DOHH2 (cell line): Measurements from ENCODE around the gene SBNO2.

Experiments used
- H3F3A ChIP-seq: fragments of 200-600 bp; sonication (generic), shearing (Covaris generic); 2 replicates; pipeline ENCODE4 v1.6.0; 2016; ENCODE audit warnings: antibody characterized with exemption, mild to moderate bottlenecking; ENCODE audit not compliant: control insufficient read depth, insufficient read depth
- H3K27ac ChIP-seq: fragments of 200-600 bp; sonication (generic); 2 replicates; pipeline ENCODE4 v1.5.1; 2014; ENCODE audit warnings: low read depth, mild to moderate bottlenecking, low read length, moderate library complexity
- H3K27me3 ChIP-seq: fragments of 200-600 bp; sonication (generic); 2 replicates; pipeline ENCODE4 v1.6.1; 2014; ENCODE audit warnings: mild to moderate bottlenecking, low read length, mixed read lengths; ENCODE audit not compliant: control insufficient read depth
- H3K36me3 ChIP-seq: fragments of 200-600 bp; sonication (generic); 2 replicates; pipeline ENCODE4 v1.6.1; 2014; ENCODE audit warnings: mild to moderate bottlenecking, low read length, moderate library complexity, mixed read lengths; ENCODE audit not compliant: control insufficient read depth
- H3K4me1 ChIP-seq: fragments of 200-600 bp; sonication (generic); 2 replicates; pipeline ENCODE4 v1.6.1; 2014; ENCODE audit warnings: mild to moderate bottlenecking, low read length, mixed read lengths; ENCODE audit not compliant: control insufficient read depth
- H3K4me2 ChIP-seq: fragments of 200-600 bp; sonication (generic); 2 replicates; pipeline ENCODE4 v1.6.0; 2014; ENCODE audit warnings: mild to moderate bottlenecking, low read length, moderate library complexity
- H3K4me3 ChIP-seq: fragments of 200-600 bp; sonication (generic); 2 replicates; pipeline ENCODE4 v1.5.1; 2014; ENCODE audit warnings: mild to moderate bottlenecking, low read length, mixed read lengths
- H3K79me2 ChIP-seq: fragments of 200-600 bp; sonication (generic); 2 replicates; pipeline ENCODE4 v1.6.1; 2014; ENCODE audit warnings: mild to moderate bottlenecking, low read length, mixed read lengths; ENCODE audit not compliant: control insufficient read depth
- H3K9me2 ChIP-seq: fragments of 200-600 bp; sonication (generic); replicated peaks from 2 replicates; pipeline ENCODE4 v1.6.1; 2014; ENCODE audit warnings: mild to moderate bottlenecking, low read length, mixed read lengths; ENCODE audit not compliant: control insufficient read depth
- H3K9me3 ChIP-seq: fragments of 200-600 bp; sonication (generic); 2 replicates; pipeline ENCODE4 v1.6.1; 2014; ENCODE audit warnings: antibody characterized with exemption, low read length, mixed read lengths; ENCODE audit not compliant: control insufficient read depth, insufficient read depth
- H4K20me1 ChIP-seq: fragments of 200-600 bp; sonication (generic); 2 replicates; pipeline ENCODE4 v1.6.0; 2014; ENCODE audit warnings: low read depth, mild to moderate bottlenecking, antibody characterized with exemption, low read length, moderate library complexity; ENCODE audit not compliant: control insufficient read depth, insufficient read depth
- EZH2phosphoT487 ChIP-seq: fragments of 200-600 bp; sonication (generic); IDR thresholded peaks from 2 replicates; pipeline ENCODE4 v1.6.1; 2017; ENCODE audit warnings: borderline replicate concordance, mild to moderate bottlenecking, antibody characterized with exemption, low read length, moderate library complexity, mixed read lengths
- TF ChIP-seq, protein P1 (sequence below): fragments of 200-600 bp; sonication (generic); IDR thresholded peaks from one replicate; pipeline ENCODE4 v1.5.1; 2014; ENCODE audit warnings: antibody characterized with exemption, mild to moderate bottlenecking, low read depth, low read length; ENCODE audit not compliant: poor library complexity, severe bottlenecking

SBNO2 gene

DNA sequence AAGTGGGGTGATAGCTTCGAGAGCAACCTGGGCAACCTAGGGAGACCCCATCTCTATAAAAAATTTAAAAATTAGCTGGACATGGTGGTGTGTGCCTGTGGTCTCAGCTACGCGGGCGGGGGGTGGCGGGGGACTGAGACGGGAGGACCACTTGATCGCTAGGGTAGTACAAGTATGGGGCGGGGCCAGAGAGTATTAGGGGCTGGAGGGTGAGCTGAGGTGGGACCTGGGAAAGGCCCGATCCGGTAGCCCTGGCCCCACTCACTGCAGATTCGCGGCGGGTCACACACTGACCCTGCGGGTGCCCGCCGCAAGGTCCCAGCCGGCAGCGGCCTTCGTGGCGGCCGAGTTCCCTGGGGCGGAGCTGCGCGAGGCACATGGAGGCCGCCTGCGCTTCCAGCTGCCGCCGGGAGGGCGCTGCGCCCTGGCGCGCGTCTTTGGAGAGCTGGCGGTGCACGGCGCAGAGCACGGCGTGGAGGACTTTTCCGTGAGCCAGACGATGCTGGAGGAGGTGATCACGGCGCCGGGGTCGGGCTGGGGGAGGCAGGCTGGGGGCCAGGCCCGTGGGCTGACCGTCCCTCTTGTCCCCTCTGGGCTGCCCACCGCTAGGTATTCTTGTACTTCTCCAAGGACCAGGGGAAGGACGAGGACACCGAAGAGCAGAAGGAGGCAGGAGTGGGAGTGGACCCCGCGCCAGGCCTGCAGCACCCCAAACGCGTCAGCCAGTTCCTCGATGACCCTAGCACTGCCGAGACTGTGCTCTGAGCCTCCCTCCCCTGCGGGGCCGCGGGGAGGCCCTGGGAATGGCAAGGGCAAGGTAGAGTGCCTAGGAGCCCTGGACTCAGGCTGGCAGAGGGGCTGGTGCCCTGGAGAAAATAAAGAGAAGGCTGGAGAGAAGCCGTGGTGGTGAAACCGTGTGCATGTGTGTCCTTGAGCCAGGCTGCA lies 109.1 kb downstream of the SBNO2 start:
- Histone ChIP-seq H3K9me2 (no peaks in the 10 kb centered on the region), H3F3A (peaks cover 9% of the 10 kb centered on the region; the same call in 1 of the 2 replicates), H3K36me3 (peaks cover 21% of the 10 kb centered on the region), H3K9me3 (no peaks in the 10 kb centered on the region), H3K79me2 (peaks cover 23% of the 10 kb centered on the region), H3K27me3 (no peaks in the 10 kb centered on the region), H3K4me2 (peak overlapping the region; percentile 70), H3K4me1 (peaks cover 46% of the 10 kb centered on the region), H3K27ac (no peak overlapping the region), H3K4me3 (peak overlapping the region; percentile 34), H4K20me1 (no peaks in the 10 kb centered on the region)
- TF ChIP-seq, protein P1, sequence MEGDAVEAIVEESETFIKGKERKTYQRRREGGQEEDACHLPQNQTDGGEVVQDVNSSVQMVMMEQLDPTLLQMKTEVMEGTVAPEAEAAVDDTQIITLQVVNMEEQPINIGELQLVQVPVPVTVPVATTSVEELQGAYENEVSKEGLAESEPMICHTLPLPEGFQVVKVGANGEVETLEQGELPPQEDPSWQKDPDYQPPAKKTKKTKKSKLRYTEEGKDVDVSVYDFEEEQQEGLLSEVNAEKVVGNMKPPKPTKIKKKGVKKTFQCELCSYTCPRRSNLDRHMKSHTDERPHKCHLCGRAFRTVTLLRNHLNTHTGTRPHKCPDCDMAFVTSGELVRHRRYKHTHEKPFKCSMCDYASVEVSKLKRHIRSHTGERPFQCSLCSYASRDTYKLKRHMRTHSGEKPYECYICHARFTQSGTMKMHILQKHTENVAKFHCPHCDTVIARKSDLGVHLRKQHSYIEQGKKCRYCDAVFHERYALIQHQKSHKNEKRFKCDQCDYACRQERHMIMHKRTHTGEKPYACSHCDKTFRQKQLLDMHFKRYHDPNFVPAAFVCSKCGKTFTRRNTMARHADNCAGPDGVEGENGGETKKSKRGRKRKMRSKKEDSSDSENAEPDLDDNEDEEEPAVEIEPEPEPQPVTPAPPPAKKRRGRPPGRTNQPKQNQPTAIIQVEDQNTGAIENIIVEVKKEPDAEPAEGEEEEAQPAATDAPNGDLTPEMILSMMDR, result peak; percentile 67
- TF ChIP-seq EZH2phosphoT487, result no peak

DNA sequence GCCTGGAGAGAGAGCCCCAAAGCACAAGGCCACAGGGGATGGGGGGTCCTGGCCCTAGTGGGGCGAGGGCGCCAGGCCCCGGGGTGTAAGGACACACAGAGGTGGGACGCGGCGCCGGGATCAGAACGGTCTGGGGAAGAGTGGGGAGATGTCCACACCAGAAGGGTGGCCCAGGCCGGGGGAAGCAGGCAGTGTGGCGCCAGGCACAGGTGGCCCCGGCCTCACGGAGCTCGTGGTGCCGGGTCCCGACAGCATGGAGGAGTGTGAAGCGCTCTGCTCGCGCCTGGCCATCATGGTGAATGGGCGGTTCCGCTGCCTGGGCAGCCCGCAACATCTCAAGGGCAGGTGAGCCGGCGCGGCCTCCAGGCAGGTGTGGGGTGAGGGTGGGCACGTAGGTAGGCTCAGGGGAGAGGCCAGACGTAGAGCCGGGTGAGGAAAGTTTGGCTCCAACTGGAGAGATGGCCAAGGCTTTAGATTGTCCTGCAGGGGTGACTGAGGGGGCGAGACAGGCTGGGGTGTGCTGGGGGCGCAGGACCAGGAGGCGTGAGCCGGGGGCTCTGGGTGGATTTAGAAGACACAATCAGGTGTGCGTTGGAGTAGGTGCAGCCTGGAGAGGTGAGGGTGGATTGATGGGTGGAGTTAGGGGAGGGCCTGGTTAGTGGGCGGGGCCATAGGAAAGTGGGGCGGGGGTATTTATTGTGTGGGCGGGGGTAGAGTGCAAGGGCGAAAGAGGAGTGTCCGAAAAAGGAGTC lies 110.0 kb downstream of the SBNO2 start:
- Histone ChIP-seq H3K4me3 (0 out of 2 replicates have a peak overlapping the region, but pooled peaks have one; percentile 34), H3K36me3 (peaks cover 15% of the 10 kb centered on the region), H3K4me2 (peak overlapping the region; percentile 70), H3F3A (peaks cover 7% of the 10 kb centered on the region; the same call in 1 of the 2 replicates), H3K27me3 (no peaks in the 10 kb centered on the region), H3K79me2 (peaks cover 15% of the 10 kb centered on the region), H3K27ac (no peak overlapping the region), H3K4me1 (peaks cover 38% of the 10 kb centered on the region), H4K20me1 (no peaks in the 10 kb centered on the region), H3K9me3 (no peaks in the 10 kb centered on the region), H3K9me2 (no peaks in the 10 kb centered on the region)
- TF ChIP-seq EZH2phosphoT487, result no peak
- TF ChIP-seq, protein P1, result no peak

DNA sequence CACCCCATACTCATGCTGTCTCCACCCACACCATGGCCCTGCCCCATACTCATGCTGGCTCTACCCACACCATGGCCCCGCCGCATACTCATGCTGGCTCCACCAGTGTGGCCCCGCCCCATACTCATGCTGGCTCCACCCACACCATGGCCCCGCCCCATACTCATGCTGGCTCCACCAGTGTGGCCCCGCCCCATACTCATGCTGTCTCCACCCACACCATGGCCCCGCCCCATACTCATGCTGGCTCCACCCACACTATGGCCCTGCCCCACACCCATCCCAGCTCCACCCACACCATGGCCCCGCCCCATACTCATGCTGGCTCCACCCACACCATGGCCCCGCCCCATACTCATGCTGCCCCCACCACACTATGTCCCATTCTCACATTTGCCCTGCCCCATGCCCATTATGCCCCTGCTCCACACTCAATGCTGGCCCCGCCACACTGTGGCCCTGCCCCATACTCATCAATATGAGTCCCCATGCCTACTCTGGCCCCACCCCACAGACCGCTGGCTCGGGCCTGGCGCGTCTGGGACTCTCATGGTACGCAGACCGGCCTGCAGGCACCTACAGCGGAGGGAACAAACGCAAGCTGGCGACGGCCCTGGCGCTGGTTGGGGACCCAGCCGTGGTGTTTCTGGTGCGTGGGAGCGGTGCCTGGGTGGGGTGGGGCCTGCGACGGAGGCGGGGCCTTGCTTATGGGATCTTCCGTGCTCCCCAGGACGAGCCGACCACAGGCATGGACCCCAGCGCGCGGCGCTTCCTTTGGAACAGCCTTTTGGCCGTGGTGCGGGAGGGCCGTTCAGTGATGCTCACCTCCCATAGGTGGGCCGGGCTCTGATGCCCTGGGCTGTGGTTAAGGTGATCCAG lies 110.8 kb downstream of the SBNO2 start:
- no peak overlapping the region for H3K27ac ChIP-seq
- no peaks in the 10 kb centered on the region for H3K27me3 ChIP-seq
- H3K4me1 ChIP-seq, result peaks cover 32% of the 10 kb centered on the region
- no peak overlapping the region for H3K4me3 ChIP-seq
- H3K9me2 ChIP-seq, result no peaks in the 10 kb centered on the region
- H4K20me1 ChIP-seq, result no peaks in the 10 kb centered on the region
- TF ChIP-seq EZH2phosphoT487, result no peak
- TF ChIP-seq, protein P1, result no peak
- H3K36me3 ChIP-seq, result peaks cover 8% of the 10 kb centered on the region
- peaks cover 7% of the 10 kb centered on the region; the same call in 1 of the 2 replicates for H3F3A ChIP-seq
- peaks cover 7% of the 10 kb centered on the region for H3K79me2 ChIP-seq
- H3K9me3 ChIP-seq, result no peaks in the 10 kb centered on the region
- H3K4me2 ChIP-seq, result no peak overlapping the region
